Fibroblast of the aortic adventitia (primary cell): Measurements from ENCODE around the gene SH3GL1. TPM values are rescaled to one million over a fixed set of nuclear protein-coding genes. Genes with fewer than 3 reads are reported as not detected.

Experiments used
- DNase-seq: peaks from one replicate; pipeline ENCODE4 v3.0.0-alpha.2; 2010; ENCODE audit warnings: low read depth
- H3K4me3 ChIP-seq: 2 replicates; pipeline ENCODE4 v1.5.1; 2011; ENCODE audit warnings: low read depth, mild to moderate bottlenecking, control low read depth, low read length, moderate library complexity
- CTCF ChIP-seq: IDR thresholded peaks from 2 replicates; pipeline ENCODE4 v1.5.1; 2011; ENCODE audit warnings: mild to moderate bottlenecking, low read length, control low read depth, inconsistent platforms; ENCODE audit not compliant: insufficient read depth
- total RNA-seq: library from RNA; depleted of rRNA; stranded (reverse); fragments of >200 nt; gene quantifications from 2 replicates; pipeline ENCODE4 v1.2.3, GENCODE V29; 2012; ENCODE audit warnings: low replicate concordance

The SH3GL1 gene
- total RNA-seq, 1 donor = 97.2 TPM

GRCh38 chr19:4366666-4367335, 33.5 kb downstream of the SH3GL1 start:
- H3K4me3 ChIP-seq = no peak overlapping the region
- no peak for TF ChIP-seq CTCF
- no peak for DNase-seq

- no peak for TF ChIP-seq CTCF
- DNase-seq = no peak
- H3K4me3 ChIP-seq = no peak overlapping the region
Observed at GRCh38 chr19:4365791-4366665, 34.3 kb downstream of the SH3GL1 start.

DNA sequence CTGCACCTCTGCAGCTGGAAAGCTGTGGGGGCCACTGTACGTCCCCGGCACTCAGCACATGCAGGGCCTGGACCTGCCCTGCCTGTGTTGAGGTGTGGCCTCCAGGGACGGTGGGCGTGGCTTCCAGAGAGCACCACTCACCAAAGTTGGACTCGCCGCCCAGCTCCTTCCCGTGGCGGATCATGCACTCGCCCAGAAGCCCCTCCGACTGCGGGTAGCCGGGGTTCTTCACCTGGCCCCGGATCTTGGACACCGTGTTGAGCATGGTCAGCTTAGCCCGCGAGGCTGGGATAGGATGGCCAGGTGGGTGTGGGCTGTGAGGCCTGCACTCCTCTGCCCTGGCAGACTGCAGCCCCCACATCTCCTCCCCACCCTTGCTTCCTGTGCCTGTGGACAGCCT, 35.0 kb downstream of the SH3GL1 start:
- no peak overlapping the region for H3K4me3 ChIP-seq
- TF ChIP-seq CTCF = no peak
- no peak for DNase-seq

- TF ChIP-seq CTCF = no peak
- no peak overlapping the region for H3K4me3 ChIP-seq
- DNase-seq = no peak
Observed at GRCh38 chr19:4363571-4364304, 36.6 kb downstream of the SH3GL1 start.

- no peak for DNase-seq
- TF ChIP-seq CTCF = peak; percentile 32
Observed at GRCh38 chr19:4362831-4363545, 37.4 kb downstream of the SH3GL1 start.

GRCh38 chr19:4362101-4362828, 38.1 kb downstream of the SH3GL1 start:
- no peak for TF ChIP-seq CTCF
- no peak for DNase-seq
- no peak overlapping the region for H3K4me3 ChIP-seq

More at GRCh38 chr19:4362831-4363545, 37.4 kb downstream of the SH3GL1 start:
- no peak overlapping the region for H3K4me3 ChIP-seq
